ENCODE data around the gene IPO9. TPM values are rescaled to one million over a fixed set of nuclear protein-coding genes. Genes with fewer than 3 reads are reported as not detected.
"Not testable (repeated sequence)": the region's sequence is repeated elsewhere in the genome, so short reads cannot be mapped to it uniquely, and the experiment has no call there.

Gene IPO9
- polyA plus RNA-seq, 4 donors = 7.0 to 26.0 (median 12.3) TPM

DNA sequence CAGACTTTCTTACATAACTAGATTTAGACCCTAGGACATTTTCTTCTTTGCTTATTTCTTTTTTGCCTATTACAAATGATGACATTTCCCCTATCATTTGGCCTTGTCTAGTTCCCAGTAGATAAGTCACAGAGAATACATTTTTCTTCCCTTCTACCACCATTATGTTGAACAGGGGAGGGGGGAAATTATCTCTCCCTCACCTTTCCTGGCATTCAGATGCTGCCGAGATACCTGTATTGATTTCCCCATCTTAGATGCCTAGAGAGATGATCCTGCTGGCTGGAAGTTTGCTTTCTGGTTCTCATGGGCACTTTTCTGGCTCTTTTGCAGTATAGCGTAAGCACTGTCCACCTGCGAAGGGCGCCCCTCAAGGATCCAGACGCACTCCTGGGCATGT lies 5.7 kb downstream of the IPO9 start:
- peaks cover 0 to 7% (median 0%) of the 10 kb centered on the region in 3 donors for H3K36me3 ChIP-seq (ENCODE audit: control insufficient read depth in 3 of 3, insufficient read depth in 2 of 3, low read depth in 1 of 3, low read length in 3 of 3)
- no peaks in the 10 kb centered on the region for H3K27me3 ChIP-seq (ENCODE audit: control insufficient read depth in 3 of 3, insufficient read depth in 3 of 3, low read length in 3 of 3)
- WGBS, 3 donors = 96 to 98% (median 97%) methylated on average over 5 of the region's 5 CpGs
- peaks cover 0 to 4% (median 4%) of the 10 kb centered on the region in 3 donors for H3K4me1 ChIP-seq (ENCODE audit: control insufficient read depth in 3 of 3, insufficient read depth in 2 of 3, low read depth in 1 of 3, low read length in 2 of 3)
- H3K4me3 ChIP-seq (ENCODE audit: low read depth in 1 of 3, low read length in 3 of 3) = no peak overlapping the region
- no peak overlapping the region for H3K27ac ChIP-seq (ENCODE audit: low read depth in 1 of 3, low read length in 2 of 3)
- DNase-seq (no peak), FAIRE-seq (no peak)
- no peaks in the 10 kb centered on the region for H3K9me3 ChIP-seq (ENCODE audit: control insufficient read depth in 2 of 2, insufficient read depth in 1 of 2, low read depth in 1 of 2, low read length in 1 of 2)

DNA sequence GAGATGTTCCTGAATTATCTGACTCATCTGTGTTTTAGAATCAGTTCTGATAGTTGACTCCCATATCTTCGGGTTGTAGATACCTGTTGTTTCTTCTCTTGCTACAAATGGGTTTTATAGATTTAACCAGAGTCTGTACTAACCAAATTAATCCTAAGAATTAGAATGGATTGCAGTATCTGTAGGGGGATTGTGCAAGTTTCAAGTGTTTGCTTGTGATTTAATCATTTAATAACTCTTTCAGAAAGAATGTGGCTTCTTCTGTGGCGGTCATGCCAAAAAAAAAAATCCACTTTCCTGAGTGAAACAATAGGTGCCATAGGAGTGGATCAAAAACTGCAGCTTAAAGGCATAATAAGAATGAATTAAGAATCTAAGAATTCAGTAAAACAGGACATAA lies 9.4 kb downstream of the IPO9 start:
- H3K36me3 ChIP-seq (ENCODE audit: control insufficient read depth in 3 of 3, insufficient read depth in 2 of 3, low read depth in 1 of 3, low read length in 3 of 3) = peaks cover 0 to 11% (median 0%) of the 10 kb centered on the region in 3 donors
- H3K27ac ChIP-seq (ENCODE audit: low read depth in 1 of 3, low read length in 2 of 3) = no peak overlapping the region
- FAIRE-seq = no peak
- H3K27me3 ChIP-seq (ENCODE audit: control insufficient read depth in 3 of 3, insufficient read depth in 3 of 3, low read length in 3 of 3) = no peaks in the 10 kb centered on the region
- 54 to 85% (median 79%) methylated on average over 2 of the region's 2 CpGs for WGBS, 3 donors
- H3K9me3 ChIP-seq (ENCODE audit: control insufficient read depth in 2 of 2, insufficient read depth in 1 of 2, low read depth in 1 of 2, low read length in 1 of 2) = no peaks in the 10 kb centered on the region
- no peaks in the 10 kb centered on the region for H3K4me1 ChIP-seq (ENCODE audit: control insufficient read depth in 3 of 3, insufficient read depth in 2 of 3, low read depth in 1 of 3, low read length in 2 of 3)
- no peak overlapping the region for H3K4me3 ChIP-seq (ENCODE audit: low read depth in 1 of 3, low read length in 3 of 3)
- DNase-seq = no peak

DNA sequence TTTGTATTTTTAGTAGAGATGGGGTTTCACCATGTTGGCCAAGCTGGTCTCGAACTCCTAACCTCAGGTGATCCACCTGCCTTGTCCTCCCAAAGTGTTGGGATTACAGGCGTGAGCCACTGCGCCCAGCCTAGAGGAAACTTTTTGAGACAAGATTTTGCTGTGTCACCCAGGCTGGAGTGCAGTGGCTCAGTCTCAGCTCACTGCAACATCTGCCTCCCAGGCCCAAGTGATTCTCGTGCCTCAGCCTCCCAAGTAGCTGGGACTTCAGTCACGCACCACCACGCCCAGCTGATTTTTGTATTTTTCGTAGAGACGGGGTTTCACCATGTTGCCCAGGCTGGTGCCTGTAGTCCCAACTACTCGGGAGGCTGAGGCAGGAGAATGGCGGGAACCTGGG lies 10.1 kb downstream of the IPO9 start:
- not testable (repeated sequence) for H3K4me1 ChIP-seq (ENCODE audit: control insufficient read depth in 3 of 3, insufficient read depth in 2 of 3, low read depth in 1 of 3, low read length in 2 of 3); H3K27ac ChIP-seq (ENCODE audit: low read depth in 1 of 3, low read length in 2 of 3); H3K4me3 ChIP-seq (ENCODE audit: low read depth in 1 of 3, low read length in 3 of 3); DNase-seq; FAIRE-seq; H3K9me3 ChIP-seq (ENCODE audit: control insufficient read depth in 2 of 2, insufficient read depth in 1 of 2, low read depth in 1 of 2, low read length in 1 of 2); H3K27me3 ChIP-seq (ENCODE audit: control insufficient read depth in 3 of 3, insufficient read depth in 3 of 3, low read length in 3 of 3)
- H3K36me3 ChIP-seq (ENCODE audit: control insufficient read depth in 3 of 3, insufficient read depth in 2 of 3, low read depth in 1 of 3, low read length in 3 of 3) = peaks cover 0 to 11% (median 0%) of the 10 kb centered on the region in 3 donors
- WGBS, 3 donors = 96 to 99% (median 98%) methylated on average over 10 of the region's 10 CpGs

- FAIRE-seq = no peak
- Histone ChIP-seq H3K36me3 (ENCODE audit: control insufficient read depth in 3 of 3, insufficient read depth in 2 of 3, low read depth in 1 of 3, low read length in 3 of 3) (peaks cover 0 to 8% (median 0%) of the 10 kb centered on the region in 3 donors), H3K4me1 (ENCODE audit: control insufficient read depth in 3 of 3, insufficient read depth in 2 of 3, low read depth in 1 of 3, low read length in 2 of 3) (no peaks in the 10 kb centered on the region), H3K4me3 (ENCODE audit: low read depth in 1 of 3, low read length in 3 of 3) (no peak overlapping the region), H3K27me3 (ENCODE audit: control insufficient read depth in 3 of 3, insufficient read depth in 3 of 3, low read length in 3 of 3) (no peaks in the 10 kb centered on the region), H3K27ac (ENCODE audit: low read depth in 1 of 3, low read length in 2 of 3) (no peak overlapping the region), H3K9me3 (ENCODE audit: control insufficient read depth in 2 of 2, insufficient read depth in 1 of 2, low read depth in 1 of 2, low read length in 1 of 2) (no peaks in the 10 kb centered on the region)
- no peak for DNase-seq
- WGBS, 3 donors = 95 to 98% (median 97%) methylated on average over 4 of the region's 4 CpGs
Measured at GRCh38 chr1:201840055-201840454, 11.1 kb downstream of the IPO9 start.

- Histone ChIP-seq H3K9me3 (ENCODE audit: control insufficient read depth in 2 of 2, insufficient read depth in 1 of 2, low read depth in 1 of 2, low read length in 1 of 2) (no peaks in the 10 kb centered on the region), H3K27me3 (ENCODE audit: control insufficient read depth in 3 of 3, insufficient read depth in 3 of 3, low read length in 3 of 3) (no peaks in the 10 kb centered on the region), H3K36me3 (ENCODE audit: control insufficient read depth in 3 of 3, insufficient read depth in 2 of 3, low read depth in 1 of 3, low read length in 3 of 3) (peaks cover 0 to 8% (median 0%) of the 10 kb centered on the region in 3 donors), H3K27ac (ENCODE audit: low read depth in 1 of 3, low read length in 2 of 3) (no peak overlapping the region), H3K4me1 (ENCODE audit: control insufficient read depth in 3 of 3, insufficient read depth in 2 of 3, low read depth in 1 of 3, low read length in 2 of 3) (no peaks in the 10 kb centered on the region), H3K4me3 (ENCODE audit: low read depth in 1 of 3, low read length in 3 of 3) (no peak overlapping the region)
- DNase-seq (no peak), FAIRE-seq (no peak)
- 93 to 98% (median 94%) methylated on average over 1 of the region's 1 CpG for WGBS, 3 donors
Measured at GRCh38 chr1:201840490-201840889, 11.5 kb downstream of the IPO9 start.

DNA sequence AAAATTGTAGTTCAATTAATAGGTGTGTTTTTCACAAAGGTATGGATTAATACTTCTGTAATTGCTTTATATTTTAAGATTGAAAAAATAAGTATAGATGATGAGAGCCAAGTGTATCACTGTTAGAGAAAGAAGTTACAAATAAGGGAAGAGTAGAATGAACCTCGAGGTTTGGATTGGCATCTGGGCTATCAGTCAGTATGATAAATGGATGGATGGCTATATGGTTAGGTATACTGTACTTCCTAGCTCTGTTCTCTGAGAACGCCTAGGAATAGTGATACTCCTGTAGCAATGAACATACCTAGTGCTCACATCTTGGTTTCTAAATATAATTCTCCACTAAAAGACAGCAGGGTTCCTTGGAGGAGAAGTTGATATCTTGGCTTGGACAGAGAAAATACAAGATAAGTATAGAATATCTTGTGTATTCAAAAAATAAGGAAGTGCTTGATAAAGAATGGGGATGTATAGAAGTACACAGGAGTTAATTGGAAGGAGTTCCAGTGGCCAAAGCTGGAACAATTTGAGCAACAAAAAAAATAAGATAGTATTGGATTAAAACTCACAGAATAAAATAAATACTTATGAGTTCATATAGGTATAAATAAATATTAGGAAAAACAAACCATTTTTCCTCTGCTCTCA lies 12.4 kb downstream of the IPO9 start:
- 86% methylated on average over 2 of the region's 2 CpGs for WGBS, 3 donors
- Histone ChIP-seq H3K27me3 (ENCODE audit: control insufficient read depth in 3 of 3, insufficient read depth in 3 of 3, low read length in 3 of 3) (no peaks in the 10 kb centered on the region), H3K36me3 (ENCODE audit: control insufficient read depth in 3 of 3, insufficient read depth in 2 of 3, low read depth in 1 of 3, low read length in 3 of 3) (peaks cover 0 to 8% (median 0%) of the 10 kb centered on the region in 3 donors), H3K27ac (ENCODE audit: low read depth in 1 of 3, low read length in 2 of 3) (no peak overlapping the region), H3K4me1 (ENCODE audit: control insufficient read depth in 3 of 3, insufficient read depth in 2 of 3, low read depth in 1 of 3, low read length in 2 of 3) (no peaks in the 10 kb centered on the region), H3K4me3 (ENCODE audit: low read depth in 1 of 3, low read length in 3 of 3) (no peak overlapping the region), H3K9me3 (ENCODE audit: control insufficient read depth in 2 of 2, insufficient read depth in 1 of 2, low read depth in 1 of 2, low read length in 1 of 2) (no peaks in the 10 kb centered on the region)
- DNase-seq (no peak), FAIRE-seq (no peak)

DNA sequence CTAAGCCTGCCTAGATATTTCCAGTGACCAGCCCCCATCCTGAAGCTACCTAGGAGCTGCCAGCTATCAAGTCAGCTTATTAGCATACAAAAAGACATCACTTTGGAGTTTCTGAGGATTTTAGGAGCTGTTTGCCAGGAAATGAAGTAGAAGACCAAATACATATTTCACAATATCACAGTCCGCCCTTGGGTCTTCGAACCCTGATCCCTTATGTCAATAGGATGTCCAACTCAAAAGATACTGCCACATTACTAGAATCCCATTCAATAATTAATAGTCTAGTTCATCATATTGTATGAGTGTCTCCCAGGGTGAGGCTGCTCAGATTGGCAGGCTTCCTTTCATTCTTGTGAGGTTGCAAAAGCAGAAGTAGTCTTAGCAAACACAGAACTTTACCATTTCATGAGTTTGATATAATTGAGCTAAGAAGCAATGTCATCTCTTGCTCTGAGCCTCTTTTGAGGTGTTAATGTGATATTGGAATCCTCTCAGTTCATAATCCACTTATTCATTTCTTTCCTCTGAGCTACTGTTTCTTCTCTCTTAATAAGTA lies 13.6 kb downstream of the IPO9 start:
- H3K27me3 ChIP-seq (ENCODE audit: control insufficient read depth in 3 of 3, insufficient read depth in 3 of 3, low read length in 3 of 3) = no peaks in the 10 kb centered on the region
- 96 to 97% (median 96%) methylated on average over 2 of the region's 2 CpGs for WGBS, 3 donors
- H3K36me3 ChIP-seq (ENCODE audit: control insufficient read depth in 3 of 3, insufficient read depth in 2 of 3, low read depth in 1 of 3, low read length in 3 of 3) = peaks cover 0 to 10% (median 0%) of the 10 kb centered on the region in 3 donors
- FAIRE-seq (no peak), DNase-seq (no peak)
- H3K4me3 ChIP-seq (ENCODE audit: low read depth in 1 of 3, low read length in 3 of 3) = no peak overlapping the region
- no peaks in the 10 kb centered on the region for H3K9me3 ChIP-seq (ENCODE audit: control insufficient read depth in 2 of 2, insufficient read depth in 1 of 2, low read depth in 1 of 2, low read length in 1 of 2)
- H3K4me1 ChIP-seq (ENCODE audit: control insufficient read depth in 3 of 3, insufficient read depth in 2 of 3, low read depth in 1 of 3, low read length in 2 of 3) = no peaks in the 10 kb centered on the region
- H3K27ac ChIP-seq (ENCODE audit: low read depth in 1 of 3, low read length in 2 of 3) = no peak overlapping the region

GRCh38 chr1:201845331-201846083 lies 16.6 kb downstream of the IPO9 start:
- H3K27ac ChIP-seq (ENCODE audit: low read depth in 1 of 3, low read length in 2 of 3) = no peak overlapping the region
- 63 to 94% (median 76%) methylated on average over 2 of the region's 2 CpGs for WGBS, 3 donors
- H3K36me3 ChIP-seq (ENCODE audit: control insufficient read depth in 3 of 3, insufficient read depth in 2 of 3, low read depth in 1 of 3, low read length in 3 of 3) = peaks cover 0 to 6% (median 5%) of the 10 kb centered on the region in 3 donors
- FAIRE-seq (no peak), DNase-seq (no peak)
- no peaks in the 10 kb centered on the region for H3K9me3 ChIP-seq (ENCODE audit: control insufficient read depth in 2 of 2, insufficient read depth in 1 of 2, low read depth in 1 of 2, low read length in 1 of 2)
- H3K4me1 ChIP-seq (ENCODE audit: control insufficient read depth in 3 of 3, insufficient read depth in 2 of 3, low read depth in 1 of 3, low read length in 2 of 3) = no peaks in the 10 kb centered on the region
- H3K4me3 ChIP-seq (ENCODE audit: low read depth in 1 of 3, low read length in 3 of 3) = no peak overlapping the region
- no peaks in the 10 kb centered on the region for H3K27me3 ChIP-seq (ENCODE audit: control insufficient read depth in 3 of 3, insufficient read depth in 3 of 3, low read length in 3 of 3)

Data from small intestine (tissue), 7 donors.